ENCODE data around the gene LPIN3. TPM values are rescaled to one million over a fixed set of nuclear protein-coding genes. Genes with fewer than 3 reads are reported as not detected.

Gene LPIN3
- polyA plus RNA-seq, 1 of the 3 experiments (the other 2 are of a cell fraction), result 0.21 TPM

DNA sequence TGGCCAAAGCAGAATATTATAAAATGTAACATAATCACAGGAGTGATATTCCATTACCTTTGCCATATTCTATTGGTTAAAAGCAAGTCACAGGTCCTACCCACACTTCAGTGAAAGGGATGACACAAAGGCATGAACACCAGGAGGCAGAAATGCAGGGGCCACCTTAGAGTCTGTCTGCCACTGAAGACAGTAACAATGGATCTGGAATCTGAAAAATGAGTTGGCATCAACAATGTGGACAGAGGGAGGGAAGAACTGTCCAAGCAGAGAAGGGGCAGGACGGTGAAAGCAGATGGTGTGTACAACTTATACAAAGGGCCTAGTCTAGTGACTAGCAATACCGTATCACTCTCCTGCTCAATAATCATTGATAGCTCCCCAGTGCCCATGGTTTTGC, 6.6 kb upstream of the LPIN3 start:
- peaks cover 0 to 9% of the 10 kb centered on the region in 2 experiments; a peak in 2 of 4 replicates for H3K4me1 ChIP-seq (ENCODE audit: control insufficient read depth in 1 of 2, insufficient read depth in 2 of 2, low read depth in 1 of 2, low read length in 1 of 2)
- DNase-seq, result no peak
- CTCF ChIA-PET, result interaction anchor here (9.6 kb wide), 1 partner anchor 164 kb away, joined by 112 read pairs; no protein-coding TSS in a partner anchor
- H4K20me1 ChIP-seq (ENCODE audit: insufficient read depth), result no peaks in the 10 kb centered on the region
- H3K4me3 ChIP-seq (ENCODE audit: low read depth in 2 of 2, low read length in 1 of 2), result no peak overlapping the region
- H3K9me3 ChIP-seq, result no peaks in the 10 kb centered on the region
- H3F3A ChIP-seq (replicated peaks; ENCODE audit: insufficient read depth), result peaks cover 12% of the 10 kb centered on the region
- no peak overlapping the region for H3K4me2 ChIP-seq
- H3K79me2 ChIP-seq (ENCODE audit: insufficient read depth), result no peaks in the 10 kb centered on the region
- no peak for TF ChIP-seq ELF1 (IDR thresholded peaks at IDR 0.05)
- no peak for TF ChIP-seq MXI1 (IDR thresholded peaks at IDR 0.05; ENCODE audit: low read depth, low read length)
- TF ChIP-seq, protein P1, sequence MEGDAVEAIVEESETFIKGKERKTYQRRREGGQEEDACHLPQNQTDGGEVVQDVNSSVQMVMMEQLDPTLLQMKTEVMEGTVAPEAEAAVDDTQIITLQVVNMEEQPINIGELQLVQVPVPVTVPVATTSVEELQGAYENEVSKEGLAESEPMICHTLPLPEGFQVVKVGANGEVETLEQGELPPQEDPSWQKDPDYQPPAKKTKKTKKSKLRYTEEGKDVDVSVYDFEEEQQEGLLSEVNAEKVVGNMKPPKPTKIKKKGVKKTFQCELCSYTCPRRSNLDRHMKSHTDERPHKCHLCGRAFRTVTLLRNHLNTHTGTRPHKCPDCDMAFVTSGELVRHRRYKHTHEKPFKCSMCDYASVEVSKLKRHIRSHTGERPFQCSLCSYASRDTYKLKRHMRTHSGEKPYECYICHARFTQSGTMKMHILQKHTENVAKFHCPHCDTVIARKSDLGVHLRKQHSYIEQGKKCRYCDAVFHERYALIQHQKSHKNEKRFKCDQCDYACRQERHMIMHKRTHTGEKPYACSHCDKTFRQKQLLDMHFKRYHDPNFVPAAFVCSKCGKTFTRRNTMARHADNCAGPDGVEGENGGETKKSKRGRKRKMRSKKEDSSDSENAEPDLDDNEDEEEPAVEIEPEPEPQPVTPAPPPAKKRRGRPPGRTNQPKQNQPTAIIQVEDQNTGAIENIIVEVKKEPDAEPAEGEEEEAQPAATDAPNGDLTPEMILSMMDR (IDR thresholded peaks at IDR 0.05), result no peak
- TF ChIP-seq NRF1 (IDR thresholded peaks at IDR 0.05; ENCODE audit: low read depth, low read length), result no peak
- no peak for TF ChIP-seq CHD2 (IDR thresholded peaks at IDR 0.05; ENCODE audit: low read length, partially characterized antibody)
- no peak for TF ChIP-seq EP300 (IDR thresholded peaks at IDR 0.05; ENCODE audit: borderline replicate concordance in 1 of 2, low read depth in 1 of 2, low read length in 1 of 2)
- no peak for TF ChIP-seq RFX5 (IDR thresholded peaks at IDR 0.05; ENCODE audit: low read length)
- H3K27me3 ChIP-seq (ENCODE audit: insufficient read depth), result no peaks in the 10 kb centered on the region
- H3K27ac ChIP-seq (ENCODE audit: low read depth in 2 of 2, low read length in 1 of 2), result no peak overlapping the region
- WGBS (ENCODE audit: low lambda C conversion rate), result 95% methylated on average over 2 of the region's 2 CpGs
- no peak overlapping the region for H2AFZ ChIP-seq (ENCODE audit: low read depth)
- no peaks in the 10 kb centered on the region for H3K9me2 ChIP-seq
- POLR2A ChIA-PET, result no interaction called here
- H3K36me3 ChIP-seq (replicated peaks in 1 of 2; ENCODE audit: control insufficient read depth in 1 of 2, insufficient read depth in 2 of 2, low read length in 1 of 2), result no peaks in the 10 kb centered on the region
- no peak overlapping the region for H3K9ac ChIP-seq

DNA sequence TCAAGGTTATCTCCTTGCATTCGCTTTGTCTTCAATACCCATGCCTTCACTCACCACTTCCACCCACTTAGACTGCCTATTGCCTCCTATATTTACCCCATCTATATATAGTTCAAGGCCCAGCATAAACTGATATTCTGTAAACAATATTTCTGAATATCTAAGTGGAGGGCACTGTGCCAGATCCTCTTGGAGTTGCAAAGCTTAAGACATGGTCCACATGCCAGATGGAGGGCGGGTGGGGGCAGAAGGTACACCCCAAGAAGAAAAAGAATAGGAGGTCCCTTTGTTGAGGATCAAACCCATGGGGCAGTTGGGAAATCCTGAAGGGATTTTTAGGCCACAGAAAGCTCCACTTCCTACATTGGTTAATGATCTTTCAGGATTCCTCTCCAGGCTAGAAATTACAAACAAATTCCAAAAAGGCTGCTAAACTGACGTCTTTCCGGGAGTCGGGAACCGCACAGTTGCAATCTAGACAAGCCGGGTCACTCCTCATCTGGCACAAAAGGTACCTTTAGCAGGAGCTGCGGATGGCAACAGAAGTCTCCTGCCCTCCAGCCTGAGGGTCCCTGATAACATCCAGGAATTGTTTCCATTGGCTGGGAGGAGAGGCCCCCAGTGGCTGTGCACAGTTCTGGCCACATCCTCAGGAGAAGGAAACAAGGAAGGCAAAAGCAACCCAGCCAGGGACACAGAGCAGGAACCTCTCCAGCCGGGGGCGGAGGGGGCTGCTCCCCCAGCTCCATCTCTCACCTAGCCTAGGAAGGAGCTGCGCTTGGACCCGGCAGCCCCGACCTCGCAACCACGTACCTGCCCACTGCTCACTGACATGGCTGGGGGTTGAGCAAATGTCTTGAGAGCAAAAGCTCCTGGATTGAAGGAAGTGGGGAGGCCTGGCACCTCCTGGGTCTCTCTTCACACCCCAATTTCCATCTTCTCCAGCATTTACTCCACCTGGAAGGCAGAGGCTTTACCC, 5.9 kb upstream of the LPIN3 start:
- Histone ChIP-seq H3K27ac (ENCODE audit: low read depth in 2 of 2, low read length in 1 of 2) (no peak overlapping the region), H2AFZ (ENCODE audit: low read depth) (no peak overlapping the region)

More for the DNA sequence above, 5.9 kb upstream of the LPIN3 start:
- POLR2A ChIA-PET, result no interaction called here
- peaks cover under 1 to 7% of the 10 kb centered on the region in 2 experiments; a peak in 2 of 4 replicates for H3K4me1 ChIP-seq (ENCODE audit: control insufficient read depth in 1 of 2, insufficient read depth in 2 of 2, low read depth in 1 of 2, low read length in 1 of 2)
- no peaks in the 10 kb centered on the region for H3K36me3 ChIP-seq (replicated peaks in 1 of 2; ENCODE audit: control insufficient read depth in 1 of 2, insufficient read depth in 2 of 2, low read length in 1 of 2)
- H3K4me3 ChIP-seq (ENCODE audit: low read depth in 2 of 2, low read length in 1 of 2), result no peak overlapping the region
- DNase-seq, result peak; percentile 26
- CTCF ChIA-PET, result interaction anchor here (9.6 kb wide), 1 partner anchor 165 kb away, joined by 112 read pairs; no protein-coding TSS in a partner anchor
- no peaks in the 10 kb centered on the region for H3K27me3 ChIP-seq (ENCODE audit: insufficient read depth)
- no peaks in the 10 kb centered on the region for H3K9me2 ChIP-seq
- H3K9me3 ChIP-seq, result no peaks in the 10 kb centered on the region
- whole genome bisulfite sequencing (ENCODE audit: low lambda C conversion rate), result 93% methylated on average over 13 of the region's 15 CpGs
- no peak overlapping the region for H3K9ac ChIP-seq
- no peaks in the 10 kb centered on the region for H4K20me1 ChIP-seq (ENCODE audit: insufficient read depth)
- no peak overlapping the region for H3K4me2 ChIP-seq
- peaks cover 7% of the 10 kb centered on the region for H3F3A ChIP-seq (replicated peaks; ENCODE audit: insufficient read depth)
- TF ChIP-seq RFX5 (IDR thresholded peaks at IDR 0.05; ENCODE audit: low read length), result no peak
- no peak for TF ChIP-seq RAD21 (IDR thresholded peaks at IDR 0.05; ENCODE audit: low read length)
- TF ChIP-seq, protein P2, sequence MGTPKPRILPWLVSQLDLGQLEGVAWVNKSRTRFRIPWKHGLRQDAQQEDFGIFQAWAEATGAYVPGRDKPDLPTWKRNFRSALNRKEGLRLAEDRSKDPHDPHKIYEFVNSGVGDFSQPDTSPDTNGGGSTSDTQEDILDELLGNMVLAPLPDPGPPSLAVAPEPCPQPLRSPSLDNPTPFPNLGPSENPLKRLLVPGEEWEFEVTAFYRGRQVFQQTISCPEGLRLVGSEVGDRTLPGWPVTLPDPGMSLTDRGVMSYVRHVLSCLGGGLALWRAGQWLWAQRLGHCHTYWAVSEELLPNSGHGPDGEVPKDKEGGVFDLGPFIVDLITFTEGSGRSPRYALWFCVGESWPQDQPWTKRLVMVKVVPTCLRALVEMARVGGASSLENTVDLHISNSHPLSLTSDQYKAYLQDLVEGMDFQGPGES (IDR thresholded peaks at IDR 0.05; ENCODE audit: low read depth, low read length), result no peak
- TF ChIP-seq, protein P3, sequence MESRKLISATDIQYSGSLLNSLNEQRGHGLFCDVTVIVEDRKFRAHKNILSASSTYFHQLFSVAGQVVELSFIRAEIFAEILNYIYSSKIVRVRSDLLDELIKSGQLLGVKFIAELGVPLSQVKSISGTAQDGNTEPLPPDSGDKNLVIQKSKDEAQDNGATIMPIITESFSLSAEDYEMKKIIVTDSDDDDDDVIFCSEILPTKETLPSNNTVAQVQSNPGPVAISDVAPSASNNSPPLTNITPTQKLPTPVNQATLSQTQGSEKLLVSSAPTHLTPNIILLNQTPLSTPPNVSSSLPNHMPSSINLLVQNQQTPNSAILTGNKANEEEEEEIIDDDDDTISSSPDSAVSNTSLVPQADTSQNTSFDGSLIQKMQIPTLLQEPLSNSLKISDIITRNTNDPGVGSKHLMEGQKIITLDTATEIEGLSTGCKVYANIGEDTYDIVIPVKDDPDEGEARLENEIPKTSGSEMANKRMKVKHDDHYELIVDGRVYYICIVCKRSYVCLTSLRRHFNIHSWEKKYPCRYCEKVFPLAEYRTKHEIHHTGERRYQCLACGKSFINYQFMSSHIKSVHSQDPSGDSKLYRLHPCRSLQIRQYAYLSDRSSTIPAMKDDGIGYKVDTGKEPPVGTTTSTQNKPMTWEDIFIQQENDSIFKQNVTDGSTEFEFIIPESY (IDR thresholded peaks at IDR 0.05; ENCODE audit: borderline replicate concordance, low read depth), result no peak
- no peak for TF ChIP-seq GABPA (IDR thresholded peaks at IDR 0.05; ENCODE audit: low read depth)
- no peak for TF ChIP-seq USF1 (IDR thresholded peaks at IDR 0.05; ENCODE audit: borderline replicate concordance, low read depth)
- H3K79me2 ChIP-seq (ENCODE audit: insufficient read depth), result no peaks in the 10 kb centered on the region
